GM21717 (cell line): ENCODE data around the gene PIK3R3.
A peak's percentile ranks its signal among the peaks of the same experiment; 100 is the strongest.

Experiments used
- ATAC-seq: cut with Tn5 transposase; IDR thresholded peaks from one replicate; pipeline ENCODE4 v1.9.1; 2021; ENCODE audit warnings: mild to moderate bottlenecking, moderate library complexity; ENCODE audit not compliant: unreplicated experiment

The PIK3R3 gene

DNA sequence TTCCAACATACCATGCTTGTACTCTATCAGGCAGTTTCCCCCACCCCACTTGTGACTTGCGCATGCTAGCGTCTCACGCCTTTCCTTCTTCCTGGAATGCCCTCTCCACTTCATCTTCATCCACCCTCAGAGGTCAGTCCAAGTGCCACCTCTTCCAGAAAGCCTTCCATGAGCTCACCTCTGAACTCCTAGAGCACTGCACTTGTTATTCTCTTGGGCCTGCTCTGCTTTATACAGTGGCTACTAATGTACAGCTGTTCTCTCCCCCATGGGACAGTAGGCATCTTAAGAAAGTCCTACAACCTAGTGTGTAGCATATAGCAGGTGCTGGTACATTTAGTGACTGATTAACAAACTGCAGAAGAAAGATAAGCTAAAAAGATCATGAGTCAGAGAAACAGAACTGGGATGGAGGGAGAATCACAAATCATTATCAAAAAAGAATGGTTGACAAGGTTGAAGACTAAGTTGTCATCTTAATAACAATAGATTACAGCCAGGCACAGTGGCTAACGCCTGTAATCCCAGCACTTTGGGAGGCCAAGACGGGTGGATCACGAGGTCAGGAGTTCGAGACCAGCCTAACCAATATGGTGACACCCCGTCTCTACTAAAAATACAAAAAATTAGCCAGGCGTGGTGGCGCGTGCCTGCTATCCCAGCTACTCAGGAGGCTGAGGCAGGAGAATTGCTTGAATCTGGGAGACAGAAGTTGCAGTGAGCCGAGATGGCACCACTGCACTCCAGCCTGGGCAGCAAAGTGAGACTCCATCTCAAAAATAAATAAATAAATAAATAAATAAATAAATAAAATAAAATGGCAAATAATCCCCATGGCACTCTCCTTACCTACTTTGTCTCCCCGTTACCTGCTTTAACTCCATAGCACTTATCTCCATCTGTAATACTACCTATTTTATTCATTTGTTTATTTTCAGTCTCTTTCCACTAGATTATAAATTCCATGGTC is 26.2 kb upstream of the PIK3R3 start:
- ATAC-seq, result no peak

DNA sequence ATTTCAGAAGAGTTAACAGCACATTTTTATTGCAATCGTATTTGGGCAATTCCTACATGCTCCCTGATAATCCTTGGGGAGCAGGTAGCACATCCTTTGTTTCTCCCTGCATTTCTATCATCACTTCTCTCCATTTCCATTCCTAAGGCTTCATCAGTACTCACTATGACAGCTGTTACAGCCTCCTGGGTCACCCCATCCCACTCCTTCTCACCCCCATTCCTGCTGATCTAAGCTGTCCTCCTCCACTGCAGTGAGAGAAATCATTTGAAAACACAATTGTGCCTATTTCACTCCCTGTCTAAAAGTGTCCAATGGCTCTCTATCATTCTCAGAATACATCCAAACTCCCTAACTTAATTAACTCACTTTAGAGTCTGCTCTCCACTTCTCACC is 25.5 kb upstream of the PIK3R3 start:
- no peak for ATAC-seq

DNA sequence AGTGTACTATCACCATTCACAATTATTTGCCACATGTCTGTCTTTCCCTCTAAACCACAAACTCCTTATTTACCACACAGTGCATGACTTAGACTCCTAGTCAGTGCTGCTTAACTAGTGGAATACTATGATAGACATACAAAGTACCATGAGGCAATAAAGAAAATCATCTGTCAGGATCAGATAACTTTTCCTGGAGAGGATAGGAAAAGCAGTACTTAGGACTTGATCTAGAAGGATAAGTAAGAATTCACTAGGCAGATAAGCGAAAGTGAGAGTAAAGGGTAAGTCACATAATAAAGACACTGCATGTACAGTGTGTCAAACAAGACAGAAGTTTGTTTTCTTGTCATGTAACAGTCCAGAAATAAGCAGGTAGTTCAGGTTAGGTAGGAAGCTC is 21.3 kb upstream of the PIK3R3 start:
- ATAC-seq, result no peak

- ATAC-seq, result no peak
Measured at GRCh38 chr1:46153228-46153627, 20.8 kb upstream of the PIK3R3 start.

GRCh38 chr1:46152016-46152415 is 19.6 kb upstream of the PIK3R3 start:
- ATAC-seq, result no peak

GRCh38 chr1:46150085-46150484 is 17.7 kb upstream of the PIK3R3 start:
- ATAC-seq, result no peak

- ATAC-seq, result no peak
Measured at GRCh38 chr1:46148318-46148717, 15.9 kb upstream of the PIK3R3 start.

- no peak for ATAC-seq
Measured at GRCh38 chr1:46137916-46138315, 5.5 kb upstream of the PIK3R3 start.

GRCh38 chr1:46136711-46137110 is 4.3 kb upstream of the PIK3R3 start:
- ATAC-seq, result no peak

- no peak for ATAC-seq
Measured at GRCh38 chr1:46134660-46135331, 2.4 kb upstream of the PIK3R3 start.

GRCh38 chr1:46133781-46134350 is 1.4 kb upstream of the PIK3R3 start:
- no peak for ATAC-seq

GRCh38 chr1:46133181-46133658 is 791 bp upstream of the PIK3R3 start:
- peak; percentile 49 for ATAC-seq

DNA sequence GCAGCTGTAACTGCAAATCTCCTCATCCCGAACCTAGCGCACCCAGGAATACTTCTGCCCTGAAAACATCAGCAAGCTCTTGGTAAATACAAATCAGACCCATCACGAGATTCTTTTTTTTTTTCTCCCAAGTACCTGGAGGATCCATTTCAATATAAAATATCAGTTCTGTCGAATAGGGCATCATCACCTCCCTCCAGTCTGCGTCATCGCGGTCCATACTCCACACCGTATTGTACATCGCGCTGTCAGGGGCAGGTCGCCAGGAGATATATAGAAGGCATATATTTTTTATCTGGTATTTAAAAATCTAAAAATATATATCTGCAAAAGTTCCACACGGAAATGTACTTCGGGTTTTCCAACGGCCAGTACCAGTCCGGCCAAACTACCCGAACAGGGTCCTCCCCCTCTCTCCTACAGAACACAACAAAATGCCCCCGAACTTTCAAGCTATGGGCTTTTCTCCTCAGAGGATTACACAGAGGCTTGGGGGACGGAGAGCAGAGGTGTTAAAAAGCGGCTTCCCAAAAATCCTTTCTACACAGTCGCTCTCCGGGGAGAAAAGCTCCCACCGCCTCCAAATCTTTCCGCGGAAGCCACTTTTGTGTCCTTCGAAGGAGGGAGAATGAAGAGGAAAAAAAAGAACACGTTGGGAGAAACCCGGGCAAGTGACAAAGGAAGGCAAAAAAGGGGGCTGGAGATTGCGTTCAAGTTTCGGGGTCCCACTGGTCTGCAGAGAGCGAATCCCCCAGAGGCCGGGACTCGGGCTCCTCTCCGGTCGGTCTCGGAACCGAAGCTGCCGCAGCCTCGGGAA is 509 bp downstream of the PIK3R3 start:
- ATAC-seq, result no peak

DNA sequence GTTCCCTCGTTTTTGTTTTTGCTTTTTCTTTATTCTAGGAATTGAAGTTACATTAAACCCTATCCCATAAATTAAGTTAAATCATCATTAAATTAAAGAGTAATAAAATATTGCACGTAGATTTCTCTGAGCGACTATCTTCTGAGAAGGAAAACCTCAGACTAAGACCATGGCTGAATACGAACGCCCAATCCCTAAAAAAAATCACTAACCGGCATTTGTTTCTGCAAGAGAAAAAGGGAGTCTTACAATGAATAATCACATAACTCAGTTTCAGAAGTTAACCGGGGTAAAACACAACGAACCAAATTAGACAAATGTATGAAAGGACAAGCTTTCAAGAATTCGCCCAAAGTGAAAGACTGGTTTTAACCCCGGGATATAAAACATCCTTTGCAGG is 1.3 kb downstream of the PIK3R3 start:
- no peak for ATAC-seq

GRCh38 chr1:46130606-46131005 is 1.8 kb downstream of the PIK3R3 start:
- ATAC-seq, result no peak

- no peak for ATAC-seq
Measured at GRCh38 chr1:46130121-46130520, 2.3 kb downstream of the PIK3R3 start.

GRCh38 chr1:46128344-46128743 is 4.1 kb downstream of the PIK3R3 start:
- no peak for ATAC-seq

DNA sequence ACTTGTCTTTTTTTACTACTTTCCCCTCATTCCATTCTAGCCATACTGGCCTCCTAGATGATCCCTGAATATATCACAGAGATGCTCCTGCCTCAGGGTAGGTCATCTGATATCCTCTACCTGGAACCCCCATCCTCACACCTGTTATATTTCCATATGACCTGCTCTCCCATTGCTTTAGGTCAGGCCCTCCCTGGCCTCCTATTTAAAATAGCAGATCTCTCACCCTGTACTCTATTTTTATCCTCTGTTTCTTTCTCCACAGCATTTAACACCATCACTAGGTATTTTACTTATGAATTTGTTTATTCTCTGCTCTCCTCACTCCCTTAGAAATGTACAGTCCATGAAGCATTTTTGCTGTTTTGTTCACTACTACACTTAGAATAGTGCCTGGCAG is 13.6 kb downstream of the PIK3R3 start:
- ATAC-seq, result no peak

GRCh38 chr1:46117810-46118494 is 14.5 kb downstream of the PIK3R3 start:
- no peak for ATAC-seq

DNA sequence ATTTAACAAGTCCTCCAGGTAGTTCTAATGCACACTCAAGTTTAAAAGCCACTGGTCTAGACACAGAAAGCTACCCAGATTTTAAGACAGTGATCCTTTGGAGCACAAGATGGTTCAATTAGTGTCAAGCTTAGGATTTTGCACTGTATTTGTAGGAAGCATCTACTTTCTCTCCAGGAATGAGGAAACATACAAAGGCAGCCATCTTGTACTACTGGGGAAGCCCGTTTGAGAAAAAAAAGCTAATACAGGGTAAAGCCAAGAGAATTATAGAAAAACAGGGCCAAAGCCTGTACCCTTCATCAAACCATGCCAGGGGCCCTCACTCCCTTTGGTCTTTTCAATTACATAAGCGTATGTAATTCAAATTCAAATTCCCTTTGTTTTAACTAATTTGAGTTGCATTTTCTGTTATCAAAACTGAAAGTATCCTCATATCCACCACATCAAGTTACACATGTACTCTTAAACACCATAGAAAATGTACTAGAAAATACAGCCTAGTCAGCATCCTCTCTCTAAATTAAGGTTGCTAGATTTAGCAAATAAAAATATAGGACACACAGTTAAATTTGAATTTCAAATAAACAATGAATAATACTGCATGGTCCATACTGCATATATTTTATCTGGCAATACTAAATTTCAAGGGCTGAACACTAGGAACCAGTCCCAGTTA is 17.4 kb downstream of the PIK3R3 start:
- no peak for ATAC-seq
